Stimulated activated CD8-positive, alpha-beta memory T cell treated with anti-CD3 and anti-CD28 coated beads, Interleukin-15, amount 100 ng/mL, for 4 hours (primary cell): ENCODE measurements around the gene PODXL2.

Source experiments
- DNase-seq, 2 donors: peaks; one replicate each; pipeline ENCODE4 v3.0.0-alpha.2; 2020; ENCODE audit warnings: low read depth in 2 of 2

The PODXL2 gene

DNA sequence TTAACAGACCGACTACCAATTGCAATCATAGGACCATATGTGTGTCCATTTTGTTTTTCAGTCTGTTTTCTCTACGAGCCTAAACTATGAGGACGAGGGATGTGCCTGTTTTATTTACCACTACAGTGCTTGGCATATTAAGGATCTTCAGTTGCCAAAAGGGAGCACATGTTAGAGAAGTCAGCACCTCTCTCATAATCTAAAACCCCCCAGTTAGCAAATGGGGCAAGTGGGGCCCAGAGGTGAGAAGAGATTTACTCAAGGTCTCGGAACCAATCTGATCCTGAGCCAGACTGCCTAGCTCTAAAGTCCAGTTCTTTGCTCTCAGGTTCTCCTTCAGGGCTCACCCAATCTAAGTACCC is 578 bp upstream of the PODXL2 start:
- DNase-seq: no peak

DNA sequence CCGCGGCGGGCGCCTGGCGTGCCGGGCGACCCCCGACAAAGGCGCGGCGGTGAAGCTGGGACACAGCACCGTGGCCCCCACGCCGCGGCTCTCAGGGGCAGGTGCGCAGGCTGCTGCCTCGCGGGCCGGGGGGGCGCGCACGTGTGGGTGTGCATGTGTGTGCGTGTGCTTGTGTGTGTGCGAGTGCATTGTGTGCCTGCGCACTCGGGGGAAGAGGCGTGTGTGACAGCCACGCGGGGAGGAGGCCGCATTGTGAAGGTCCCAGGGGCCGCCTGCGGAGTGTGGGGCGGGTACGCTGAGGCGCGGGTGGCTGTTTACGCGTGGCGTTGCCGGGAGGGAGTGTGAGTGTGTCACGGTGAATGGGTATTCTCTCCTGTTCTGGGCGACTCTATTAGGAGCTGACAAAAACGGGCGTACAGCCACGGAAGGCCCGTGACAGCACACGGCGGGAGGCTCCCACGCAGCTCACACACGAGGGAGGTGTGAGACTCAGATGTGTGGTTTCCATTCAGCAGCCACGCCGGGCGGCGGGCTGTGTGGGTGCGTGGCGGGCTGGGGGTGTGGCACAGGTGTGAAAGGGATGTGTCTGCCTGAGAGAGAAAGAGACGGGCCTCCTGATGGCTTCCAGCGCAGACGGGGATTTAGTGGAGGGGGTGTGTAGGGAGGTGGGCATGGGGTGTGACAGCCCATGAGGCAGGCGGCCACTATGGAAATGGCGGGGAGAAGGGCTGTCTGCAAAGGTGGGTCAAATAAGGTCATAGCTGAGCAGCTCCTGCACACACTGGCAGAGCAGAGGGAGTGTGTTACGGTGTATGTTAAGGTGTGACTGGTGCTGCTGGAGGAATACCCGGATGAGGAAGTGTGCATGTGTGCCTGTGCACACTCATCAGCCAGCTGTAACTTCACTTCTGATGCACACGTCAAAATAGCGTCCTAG is 750 bp downstream of the PODXL2 start:
- peak; percentile 51 to 61 for DNase-seq

DNA sequence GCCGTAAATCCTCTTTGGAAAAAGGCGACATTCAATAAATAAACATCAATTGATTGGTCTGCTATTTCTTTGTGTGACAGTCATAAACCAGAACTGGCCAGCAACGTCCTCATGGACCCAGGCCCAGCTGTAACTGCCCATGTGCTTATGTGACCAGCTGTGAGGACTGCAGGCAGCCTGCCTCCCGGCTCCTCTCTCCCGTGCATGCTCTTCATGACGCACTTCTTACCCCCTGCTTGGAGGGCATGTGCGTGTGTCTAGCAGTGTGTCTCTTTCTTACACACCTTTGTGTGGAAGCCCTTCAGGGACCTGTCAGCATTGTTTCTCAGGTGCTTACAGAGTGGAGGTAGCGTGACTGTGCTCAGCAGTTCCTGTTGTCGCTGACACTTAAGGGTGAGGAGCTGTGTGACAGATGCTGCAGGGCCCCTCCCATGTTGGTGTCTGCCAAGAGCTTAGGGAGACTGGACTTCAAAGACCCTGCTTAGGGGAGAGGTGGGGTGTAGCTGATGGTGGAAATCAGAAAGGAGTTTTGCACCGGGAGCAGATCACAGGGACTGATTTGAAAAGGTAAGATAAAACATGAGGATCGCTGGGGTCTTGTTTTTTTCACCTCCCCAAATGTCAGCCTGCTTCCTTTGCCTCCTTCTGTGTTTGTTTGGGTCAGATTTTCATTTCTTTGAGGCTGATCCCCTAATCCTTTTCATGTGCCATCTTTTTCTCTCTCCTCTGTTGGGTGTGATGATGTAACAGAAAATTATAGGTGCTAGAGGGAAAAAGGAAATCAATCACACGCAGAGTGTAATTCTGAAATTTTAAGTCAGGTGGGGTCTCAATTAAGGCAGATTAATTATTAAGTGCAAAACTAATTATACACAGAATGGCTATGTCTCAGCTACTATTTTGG is 2.1 kb downstream of the PODXL2 start:
- DNase-seq: no peak

DNA sequence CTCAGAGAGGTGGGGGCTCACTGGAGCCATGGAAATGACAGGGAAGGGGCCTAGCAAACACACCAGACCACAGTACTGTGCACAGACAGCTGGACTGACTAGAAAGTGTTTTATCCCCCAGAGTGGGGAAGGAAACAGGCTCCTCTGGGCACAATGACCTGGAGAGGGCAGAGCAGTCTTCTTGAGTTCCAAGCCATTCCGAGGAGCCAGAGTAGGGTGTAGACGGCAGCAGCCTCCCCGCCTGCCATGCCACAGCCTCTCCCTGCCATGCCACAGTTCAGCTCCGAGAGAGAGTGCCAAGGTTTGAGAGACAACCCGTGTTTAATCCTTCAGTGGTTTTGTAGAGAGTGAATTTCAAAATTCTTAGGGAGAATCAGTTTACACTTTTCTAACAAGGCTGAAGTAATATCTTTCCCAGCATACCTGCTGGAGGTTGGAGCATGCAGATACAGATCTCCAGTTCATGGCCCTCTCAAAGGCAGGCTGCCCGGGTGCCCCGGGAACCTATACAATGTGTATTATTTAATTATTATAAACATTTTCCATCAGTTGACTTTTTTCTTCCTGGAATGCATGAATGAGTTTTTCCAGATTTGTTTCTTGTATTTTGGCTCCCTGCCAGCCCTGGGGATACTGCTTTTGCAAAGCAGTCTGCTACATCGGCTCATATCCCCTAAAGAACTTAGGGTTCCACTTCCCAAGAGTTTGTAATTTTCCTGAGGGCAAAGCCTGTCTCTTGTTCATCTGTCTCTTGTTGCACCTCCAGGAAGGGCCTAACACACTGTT is 3.2 kb downstream of the PODXL2 start:
- DNase-seq: no peak

DNA sequence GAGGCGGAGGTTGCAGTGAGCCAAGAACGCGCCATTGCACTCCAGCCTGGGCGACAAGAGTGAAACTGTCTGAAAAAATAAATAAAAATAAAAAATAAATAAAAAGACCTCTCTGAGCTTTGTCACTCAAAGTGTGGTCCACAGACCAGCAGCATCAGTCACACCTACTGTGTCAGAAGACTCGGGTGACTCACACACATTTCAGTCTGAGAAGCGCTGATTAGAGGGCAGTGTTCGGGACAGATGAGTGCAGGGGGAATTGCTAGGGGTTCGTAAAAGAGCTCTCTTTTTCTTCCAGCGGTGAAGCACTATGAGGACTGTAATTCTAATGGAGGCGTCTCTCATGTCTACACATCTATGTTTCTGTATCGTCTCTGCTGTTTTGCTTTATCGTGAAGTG is 5.7 kb downstream of the PODXL2 start:
- no peak for DNase-seq

DNA sequence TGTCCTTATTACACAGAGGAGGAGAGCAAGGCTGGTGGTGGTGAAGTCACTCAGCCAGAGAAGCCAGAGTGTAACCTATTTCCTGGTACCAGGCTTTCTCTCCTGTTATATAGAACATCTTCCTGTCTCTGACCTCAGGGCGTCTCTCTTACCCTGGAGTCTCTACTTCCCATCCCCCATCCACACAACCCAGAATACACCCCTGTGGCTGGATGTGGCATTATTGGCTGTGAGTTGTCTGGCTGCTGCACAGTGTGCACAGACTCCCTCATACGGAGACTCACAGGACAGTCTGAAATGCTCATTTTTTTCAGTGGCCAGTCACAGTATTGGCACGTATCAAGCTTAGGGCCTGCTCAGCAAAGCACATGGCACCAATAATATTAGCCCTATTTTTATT is 8.6 kb downstream of the PODXL2 start:
- no peak for DNase-seq

DNA sequence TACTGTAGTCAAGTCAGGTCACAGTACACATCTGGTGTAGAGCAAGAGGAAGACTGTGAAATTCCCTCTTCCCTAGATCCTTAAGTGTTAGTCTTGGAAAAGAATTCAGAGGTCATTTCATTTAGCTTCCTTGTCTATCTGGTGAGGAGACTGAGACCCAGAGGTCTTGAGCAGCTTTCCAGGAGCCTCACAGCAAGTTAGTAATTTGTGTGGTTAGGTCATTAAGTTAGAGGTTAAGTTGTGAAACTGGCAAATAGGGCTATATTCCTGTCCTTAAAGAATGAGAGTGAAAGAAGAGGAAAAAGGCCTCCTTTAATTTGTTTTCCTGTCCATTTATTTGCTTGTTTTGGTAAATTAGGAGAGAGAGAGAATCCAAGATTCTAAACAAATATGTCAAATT is 9.0 kb downstream of the PODXL2 start:
- DNase-seq: no peak

DNA sequence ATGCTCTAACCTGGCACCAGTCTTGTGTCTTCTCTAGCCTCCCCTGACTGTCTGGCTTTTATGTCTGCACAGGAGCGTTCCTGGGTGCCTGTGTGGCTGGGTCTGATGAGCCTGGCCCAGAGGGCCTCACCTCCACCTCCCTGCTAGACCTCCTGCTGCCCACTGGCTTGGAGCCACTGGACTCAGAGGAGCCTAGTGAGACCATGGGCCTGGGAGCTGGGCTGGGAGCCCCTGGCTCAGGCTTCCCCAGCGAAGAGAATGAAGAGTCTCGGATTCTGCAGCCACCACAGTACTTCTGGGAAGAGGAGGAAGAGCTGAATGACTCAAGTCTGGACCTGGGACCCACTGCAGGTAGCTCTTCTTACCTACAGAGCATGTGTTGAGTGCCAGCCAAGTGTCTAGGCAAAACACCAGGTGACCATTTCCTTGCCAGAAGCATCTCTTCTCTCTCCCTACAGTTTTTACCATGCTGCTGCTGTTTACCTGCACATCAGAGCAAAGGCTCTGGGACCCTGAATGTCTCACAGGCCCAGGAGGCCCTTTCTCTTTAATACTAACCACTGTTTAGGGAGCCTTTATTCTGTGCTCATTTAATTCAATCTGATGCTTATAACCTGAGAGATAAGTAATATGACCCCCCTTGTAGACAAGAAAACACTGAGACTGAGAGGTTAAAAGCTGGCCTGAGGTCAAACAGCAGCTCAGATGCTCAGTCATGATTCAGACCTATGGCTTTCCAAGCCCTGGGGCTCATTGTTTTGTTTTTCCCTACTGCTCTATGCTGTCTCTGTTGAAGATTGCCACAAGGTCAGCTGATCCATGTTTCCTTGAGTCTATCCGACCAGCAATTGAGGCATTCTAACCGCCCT is 10.4 kb downstream of the PODXL2 start:
- no peak for DNase-seq

DNA sequence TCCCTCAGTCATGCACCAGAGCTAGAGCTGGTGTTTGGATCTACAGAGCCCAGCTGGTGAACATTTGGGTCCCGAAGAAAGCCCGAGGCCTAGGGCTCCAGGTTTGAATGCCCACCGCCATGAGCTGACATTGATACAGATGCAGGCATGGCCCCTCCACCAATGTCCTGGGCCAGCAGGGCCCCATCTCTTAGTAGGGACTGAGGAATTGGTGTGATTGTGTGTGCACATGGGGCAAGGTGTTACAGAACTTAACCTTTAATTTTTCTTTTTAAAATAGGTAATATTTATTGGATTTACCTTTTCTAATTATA is 11.0 kb downstream of the PODXL2 start:
- no peak for DNase-seq

DNA sequence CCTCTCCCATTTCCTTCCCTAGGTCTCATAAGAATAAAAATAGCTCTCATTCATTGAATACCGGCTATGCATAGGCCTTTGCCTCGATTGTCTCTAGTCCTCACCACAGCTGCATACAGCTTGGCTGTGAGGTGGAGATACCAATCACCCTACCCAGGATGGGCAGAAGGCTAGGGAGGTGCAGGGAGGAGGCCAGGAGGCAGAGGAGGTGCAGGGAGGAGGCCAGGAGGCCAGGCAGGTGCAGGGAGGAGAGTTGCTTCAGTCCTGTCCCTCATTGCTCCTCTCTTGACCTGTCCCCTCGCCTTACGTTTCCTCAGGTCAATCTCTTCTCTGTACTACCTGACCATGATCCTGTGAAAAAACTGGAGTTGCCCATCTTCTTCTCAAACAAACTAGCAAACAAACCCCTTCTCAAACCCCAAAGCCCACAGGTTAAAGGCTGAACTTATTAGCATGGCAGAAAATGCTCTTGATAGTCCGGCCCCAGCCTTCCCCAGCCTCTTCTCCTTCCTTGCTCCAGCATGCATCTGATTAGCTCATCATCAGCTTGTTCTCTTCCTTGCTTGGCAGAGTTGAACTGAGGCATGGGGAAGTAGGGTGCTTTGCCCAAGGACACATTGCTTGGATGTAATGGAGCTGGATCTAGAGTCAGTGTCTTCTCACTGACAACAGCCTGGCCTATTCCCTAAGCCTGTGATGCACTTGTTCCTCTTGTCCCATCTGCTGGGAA is 15.8 kb downstream of the PODXL2 start:
- DNase-seq: no peak

DNA sequence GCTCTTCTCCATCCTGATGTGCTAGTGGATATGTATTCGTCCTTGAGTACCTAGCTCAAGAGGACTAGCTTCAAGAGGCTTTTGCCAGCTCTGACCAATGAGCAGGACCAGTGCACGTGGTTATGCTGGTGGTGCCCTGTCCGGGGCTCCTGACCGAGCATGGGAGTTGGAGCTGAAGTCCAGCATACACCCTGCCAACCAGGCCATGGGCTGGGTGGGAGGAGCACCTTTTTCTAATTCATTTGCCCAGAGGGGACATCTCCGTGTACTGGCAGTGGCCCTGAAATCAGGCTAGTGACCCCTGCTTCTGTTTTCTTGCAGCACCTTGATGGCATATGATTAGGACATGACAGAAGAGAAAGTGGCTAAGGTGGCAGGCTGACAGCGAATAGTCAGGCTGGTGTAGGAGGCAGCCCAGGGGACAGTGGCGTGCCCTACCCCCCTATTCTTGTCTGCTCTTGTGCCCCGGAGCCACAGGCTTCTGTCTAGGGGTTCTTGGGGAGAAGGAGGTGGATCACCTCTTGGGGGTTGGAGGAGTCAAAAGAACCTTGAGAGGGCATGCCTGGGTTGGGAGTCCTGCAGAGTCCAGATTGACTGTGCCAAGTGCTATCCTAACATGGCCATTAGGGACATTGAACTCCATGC is 16.5 kb downstream of the PODXL2 start:
- no peak for DNase-seq

DNA sequence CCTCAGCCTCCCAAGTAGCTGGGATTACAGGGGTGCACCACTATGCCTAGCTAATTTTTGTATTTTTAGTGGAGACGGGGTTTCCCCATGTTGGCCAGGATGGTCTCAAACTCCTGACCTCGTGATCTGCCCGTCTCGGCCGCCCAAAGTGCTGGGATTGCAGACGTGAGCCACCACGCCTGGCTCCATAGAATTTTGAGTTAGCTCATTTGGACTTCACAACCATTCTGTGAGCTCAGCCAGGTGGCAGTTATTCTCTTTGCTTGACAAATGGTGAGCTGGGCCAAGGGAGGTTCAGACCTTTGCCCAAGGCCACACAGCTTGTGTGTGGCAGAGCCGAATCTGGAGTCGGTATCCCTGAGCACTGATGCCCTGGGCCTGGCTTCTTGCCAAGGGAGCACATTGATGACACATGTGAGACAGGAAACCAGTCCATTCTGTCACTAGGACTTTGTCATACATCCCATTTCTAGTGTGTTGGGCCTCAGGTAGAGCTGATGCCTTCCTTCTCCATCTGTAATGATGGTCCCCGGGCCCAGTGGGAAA is 17.6 kb downstream of the PODXL2 start:
- DNase-seq: no peak

DNA sequence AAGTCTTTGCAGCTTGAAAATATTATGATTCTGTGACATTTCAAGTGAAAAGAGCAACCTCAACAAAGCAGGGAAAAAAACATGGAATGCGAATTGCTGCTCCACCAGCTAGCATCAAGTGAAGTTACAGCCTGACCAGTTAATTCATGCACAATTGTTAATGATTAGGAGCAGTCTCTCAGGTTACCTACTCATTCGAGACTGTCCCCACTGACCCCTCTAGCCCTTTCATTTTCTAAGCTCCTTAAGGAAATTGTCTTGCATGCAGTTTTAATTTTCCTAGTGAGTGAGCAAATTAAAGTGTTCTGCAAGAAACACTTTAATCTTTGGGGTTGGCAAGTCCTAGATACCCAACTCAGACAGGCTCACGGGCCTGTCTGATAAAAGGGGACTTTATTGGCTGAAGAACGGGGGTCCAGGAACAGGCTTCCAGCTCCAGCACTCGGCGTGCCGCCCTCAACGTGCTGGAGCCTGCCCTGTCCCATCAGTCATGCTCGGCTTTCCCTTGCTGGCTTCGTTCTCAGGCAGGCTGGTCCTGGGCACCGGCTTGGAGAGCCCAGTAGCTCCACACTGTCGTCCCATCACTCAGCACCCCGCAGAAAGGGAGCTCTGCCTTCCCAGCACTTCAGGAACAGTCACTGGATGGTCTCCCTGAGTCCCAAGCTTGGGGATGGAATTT is 18.3 kb downstream of the PODXL2 start:
- DNase-seq: no peak

DNA sequence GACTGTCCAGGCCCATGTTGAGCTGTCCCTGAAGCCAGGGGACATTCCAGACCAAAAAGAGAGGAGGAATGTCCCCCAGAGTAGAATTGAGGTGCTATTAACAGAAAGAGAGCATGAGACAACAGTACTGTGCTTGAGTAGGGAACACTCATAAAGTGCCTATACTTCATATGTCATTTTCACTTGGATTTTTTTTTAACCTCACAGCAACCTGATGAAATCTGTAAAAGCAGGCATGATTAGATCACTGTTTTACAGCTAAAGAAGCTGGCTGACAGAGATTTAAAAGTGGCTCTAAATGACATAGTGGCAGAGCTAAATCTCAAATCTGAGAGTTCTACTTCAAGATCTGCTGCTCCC is 18.8 kb downstream of the PODXL2 start:
- DNase-seq: no peak

DNA sequence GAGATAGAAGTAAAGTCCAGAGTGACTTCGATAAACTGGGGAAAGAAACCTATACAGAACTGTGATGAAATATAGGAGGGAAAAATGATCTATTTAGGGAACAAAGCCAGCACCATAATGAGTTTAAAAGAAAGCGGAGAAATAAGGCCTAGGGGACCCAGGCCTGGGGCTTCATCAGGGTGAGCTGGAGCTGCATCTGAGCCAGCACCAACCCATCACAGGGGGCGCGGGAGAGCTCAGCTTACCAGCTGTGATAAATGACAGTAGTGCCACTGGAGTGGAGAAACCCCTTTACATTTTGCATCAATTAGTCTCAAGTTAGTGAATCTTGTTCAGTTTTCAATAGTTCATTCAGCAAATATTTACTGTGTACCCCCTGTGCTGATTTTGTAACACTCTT is 21.3 kb downstream of the PODXL2 start:
- no peak for DNase-seq

DNA sequence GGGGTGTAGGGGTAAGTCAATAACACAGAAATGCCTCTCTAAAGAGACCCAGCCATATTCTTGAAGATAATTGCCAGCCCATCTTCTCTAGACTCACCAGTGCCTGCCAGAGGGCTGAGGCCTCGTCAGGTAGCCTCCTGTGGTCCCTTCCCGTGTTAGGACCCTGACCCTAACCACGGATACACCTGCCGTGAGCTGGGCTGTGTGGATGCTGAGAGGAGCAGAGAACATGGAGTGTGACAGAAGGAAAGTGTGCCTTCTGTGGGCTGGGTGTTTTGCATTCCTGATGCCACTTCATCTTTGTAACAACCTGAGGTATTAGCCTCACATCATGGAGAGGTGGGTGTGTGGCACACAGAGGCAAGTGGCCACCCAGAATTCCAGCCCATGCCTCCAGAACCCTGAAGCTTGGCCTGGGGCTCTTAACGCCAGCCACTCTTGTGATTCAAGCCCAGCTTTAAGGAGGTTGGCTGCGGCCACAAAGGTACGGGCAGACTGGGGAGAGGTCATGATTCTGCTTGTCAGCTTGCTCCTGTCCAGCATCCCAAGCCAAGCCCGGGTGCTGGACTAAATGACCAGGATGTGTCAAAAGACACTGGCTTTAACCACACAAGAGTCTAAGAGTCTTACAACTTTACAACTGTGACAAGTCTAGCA is 22.7 kb downstream of the PODXL2 start:
- no peak for DNase-seq

DNA sequence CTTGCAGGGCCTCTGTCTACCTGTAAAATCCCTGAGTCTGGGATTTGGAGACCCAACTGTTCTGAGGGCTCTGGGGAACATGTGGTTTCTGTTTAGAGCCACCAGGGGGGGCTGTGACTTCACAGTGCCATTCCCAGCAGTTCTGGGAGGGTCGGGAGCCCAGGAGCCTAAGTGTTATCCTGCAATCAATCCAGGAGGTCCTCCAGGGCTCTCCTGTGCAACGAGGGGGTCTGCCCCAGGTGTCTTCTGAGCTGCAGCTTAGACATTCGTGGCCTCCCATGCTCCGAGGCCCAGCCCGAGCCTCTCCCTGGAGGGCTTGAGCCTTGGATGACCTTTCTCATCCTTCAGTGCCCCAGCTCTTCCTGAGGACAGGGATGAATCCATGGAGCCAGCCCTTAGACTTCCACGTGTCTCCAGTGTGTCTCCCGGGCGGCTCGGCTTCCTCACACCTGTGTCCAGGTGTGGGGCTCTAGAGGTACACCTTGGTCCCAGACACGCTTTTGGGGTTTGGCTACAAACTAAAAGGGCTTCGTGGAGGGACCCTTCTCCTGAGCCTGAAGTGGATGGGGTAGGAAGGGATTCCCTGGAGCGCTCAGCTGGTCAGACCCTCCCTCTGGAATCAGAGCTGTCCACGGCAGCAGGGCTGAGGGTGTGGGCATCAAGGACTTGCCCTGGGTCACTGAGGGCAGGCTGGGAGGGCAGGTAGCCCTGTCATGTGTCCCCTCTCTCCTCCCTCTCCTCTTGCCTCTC is 23.4 kb downstream of the PODXL2 start:
- DNase-seq: no peak

DNA sequence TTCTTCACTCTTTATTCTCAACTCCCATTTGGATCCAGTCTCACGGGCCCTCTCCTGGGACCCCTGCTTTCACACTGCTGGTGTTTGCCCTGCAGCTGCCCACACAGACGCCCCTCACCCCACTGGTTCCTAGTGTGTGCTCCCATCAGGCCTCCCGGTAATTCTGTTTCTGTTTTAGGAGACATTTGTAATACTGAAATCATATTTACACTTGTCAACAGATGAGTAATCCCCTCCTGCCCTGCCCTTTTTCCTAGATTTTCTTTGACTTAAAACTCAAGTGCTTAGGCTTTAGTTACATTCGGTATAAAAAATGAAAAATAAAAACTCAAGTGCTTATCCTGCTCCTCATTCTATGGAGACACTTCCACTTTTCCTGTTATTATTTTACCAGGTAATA is 25.4 kb downstream of the PODXL2 start:
- no peak for DNase-seq
